K562 (cell line): ENCODE results near the gene SYT1. TPM values are rescaled to one million over a fixed set of nuclear protein-coding genes. Genes with fewer than 3 reads are reported as not detected.

Experiments used
- ID3 ChIP-seq, 2 experiments: fragments of 250-450 bp in 1 of 2; fragments of 450-650 bp in 1 of 2; sonication (Bioruptor Pico) in 1 of 2; IDR thresholded peaks; 2 replicates each; pipeline versions ENCODE4 v1.6.1 to v1.8.0; 2016 to 2021; ENCODE audit warnings: mild to moderate bottlenecking in 2 of 2, moderate library complexity in 2 of 2, missing compliant biosample characterization in 1 of 2, missing genetic modification characterization in 1 of 2
- NR1H2 ChIP-seq: sonication (generic); formaldehyde crosslinking; IDR thresholded peaks from 2 replicates; pipeline ENCODE4 v1.4.0; 2020; ENCODE audit warnings: mild to moderate bottlenecking, missing genetic modification reagents
- ZNF717 ChIP-seq: fragments of 250-450 bp; sonication (Bioruptor Pico); IDR thresholded peaks from 2 replicates; pipeline ENCODE4 v1.5.0; 2021
- polyA plus RNA-seq, 8 experiments: library from polyadenylated mRNA; depleted of rRNA in 4 of 8; stranded (reverse) in 5 of 8; unstranded in 3 of 8; fragments of >200 nt; fragmentation: Nextera tagmentation in 2 of 8; fragmentation: Illumina TruSeq in 1 of 8; extraction: Ambion mirVana in 2 of 8; extraction: Trizol in 1 of 8; gene quantifications; 2 replicates each; pipeline versions ENCODE4 v1.2.1 to v1.2.3, GENCODE V29; 2011 to 2014; ENCODE audit warnings: inconsistent platforms in 1 of 8, missing spikeins in 1 of 8
- total RNA-seq, 7 experiments: library from RNA; depleted of rRNA in 6 of 7; stranded (reverse); fragments of >200 nt in 6 of 7; fragmentation: Illumina TruSeq in 2 of 7; extraction: Trizol in 2 of 7; gene quantifications; 2 replicates each; pipeline versions ENCODE4 v1.2.1 to v1.2.3, GENCODE V29; 2011 to 2021; ENCODE audit warnings: low replicate concordance in 1 of 7
- TF ChIP-seq, protein P1 (sequence below): fragments of 450-650 bp; IDR thresholded peaks from 2 replicates; pipeline ENCODE4 v1.6.1; 2017; ENCODE audit warnings: antibody characterized with exemption, mild to moderate bottlenecking

SYT1 gene
- total and polyA plus RNA-seq, 9 of the 15 experiments (the other 6 are each of a cell fraction or from before 2014, with no cell fraction given): 0.03 to 0.13 (median 0.07) TPM; not detected in 4

- TF ChIP-seq, protein P1, sequence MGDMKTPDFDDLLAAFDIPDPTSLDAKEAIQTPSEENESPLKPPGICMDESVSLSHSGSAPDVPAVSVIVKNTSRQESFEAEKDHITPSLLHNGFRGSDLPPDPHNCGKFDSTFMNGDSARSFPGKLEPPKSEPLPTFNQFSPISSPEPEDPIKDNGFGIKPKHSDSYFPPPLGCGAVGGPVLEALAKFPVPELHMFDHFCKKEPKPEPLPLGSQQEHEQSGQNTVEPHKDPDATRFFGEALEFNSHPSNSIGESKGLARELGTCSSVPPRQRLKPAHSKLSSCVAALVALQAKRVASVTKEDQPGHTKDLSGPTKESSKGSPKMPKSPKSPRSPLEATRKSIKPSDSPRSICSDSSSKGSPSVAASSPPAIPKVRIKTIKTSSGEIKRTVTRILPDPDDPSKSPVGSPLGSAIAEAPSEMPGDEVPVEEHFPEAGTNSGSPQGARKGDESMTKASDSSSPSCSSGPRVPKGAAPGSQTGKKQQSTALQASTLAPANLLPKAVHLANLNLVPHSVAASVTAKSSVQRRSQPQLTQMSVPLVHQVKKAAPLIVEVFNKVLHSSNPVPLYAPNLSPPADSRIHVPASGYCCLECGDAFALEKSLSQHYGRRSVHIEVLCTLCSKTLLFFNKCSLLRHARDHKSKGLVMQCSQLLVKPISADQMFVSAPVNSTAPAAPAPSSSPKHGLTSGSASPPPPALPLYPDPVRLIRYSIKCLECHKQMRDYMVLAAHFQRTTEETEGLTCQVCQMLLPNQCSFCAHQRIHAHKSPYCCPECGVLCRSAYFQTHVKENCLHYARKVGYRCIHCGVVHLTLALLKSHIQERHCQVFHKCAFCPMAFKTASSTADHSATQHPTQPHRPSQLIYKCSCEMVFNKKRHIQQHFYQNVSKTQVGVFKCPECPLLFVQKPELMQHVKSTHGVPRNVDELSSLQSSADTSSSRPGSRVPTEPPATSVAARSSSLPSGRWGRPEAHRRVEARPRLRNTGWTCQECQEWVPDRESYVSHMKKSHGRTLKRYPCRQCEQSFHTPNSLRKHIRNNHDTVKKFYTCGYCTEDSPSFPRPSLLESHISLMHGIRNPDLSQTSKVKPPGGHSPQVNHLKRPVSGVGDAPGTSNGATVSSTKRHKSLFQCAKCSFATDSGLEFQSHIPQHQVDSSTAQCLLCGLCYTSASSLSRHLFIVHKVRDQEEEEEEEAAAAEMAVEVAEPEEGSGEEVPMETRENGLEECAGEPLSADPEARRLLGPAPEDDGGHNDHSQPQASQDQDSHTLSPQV: no peak
- TF ChIP-seq NR1H2 (CRISPR knock-in tag) (no peak), ID3 (CRISPR knock-in tag; IDR thresholded peaks at IDR 0.05) (no peak), ID3 (tag; IDR thresholded peaks at IDR 0.05) (no peak), ZNF717 (CRISPR knock-in tag) (no peak)
These were observed 517.0 kb downstream of the SYT1 start (continued) for GRCh38 chr12:79381248-79382208.
